ENCODE results near the gene GRIK3.
"Not testable (repeated sequence)": the region's sequence is repeated elsewhere in the genome, so short reads cannot be mapped to it uniquely, and the experiment has no call there.

Gene GRIK3

GRCh38 chr1:36909946-36910725 is 124.2 kb downstream of the GRIK3 start:
- no peak for DNase-seq (ENCODE audit: low read depth in 3 of 3)

- not testable (repeated sequence) for DNase-seq (ENCODE audit: low read depth in 3 of 3)
Measured at GRCh38 chr1:36909359-36909758, 125.0 kb downstream of the GRIK3 start.

- no peak for DNase-seq (ENCODE audit: low read depth in 3 of 3)
Measured at GRCh38 chr1:36908096-36908495, 126.2 kb downstream of the GRIK3 start.

- no peak for DNase-seq (ENCODE audit: low read depth in 3 of 3)
Measured at GRCh38 chr1:36906555-36906954, 127.8 kb downstream of the GRIK3 start.

GRCh38 chr1:36905941-36906340 is 128.4 kb downstream of the GRIK3 start:
- DNase-seq (ENCODE audit: low read depth in 3 of 3): no peak

- no peak for DNase-seq (ENCODE audit: low read depth in 3 of 3)
Measured at GRCh38 chr1:36900128-36900527, 134.2 kb downstream of the GRIK3 start.

- DNase-seq (ENCODE audit: low read depth in 3 of 3): not testable (repeated sequence)
Measured at GRCh38 chr1:36897813-36898212, 136.5 kb downstream of the GRIK3 start.

GRCh38 chr1:36894824-36895223 is 139.5 kb downstream of the GRIK3 start:
- DNase-seq (ENCODE audit: low read depth in 3 of 3): no peak

GRCh38 chr1:36890776-36891175 is 143.5 kb downstream of the GRIK3 start:
- DNase-seq (ENCODE audit: low read depth in 3 of 3): no peak

- DNase-seq (ENCODE audit: low read depth in 3 of 3): no peak
Measured at GRCh38 chr1:36889478-36890226, 144.7 kb downstream of the GRIK3 start.

- DNase-seq (ENCODE audit: low read depth in 3 of 3): no peak
Measured at GRCh38 chr1:36888811-36889477, 145.4 kb downstream of the GRIK3 start.

- DNase-seq (ENCODE audit: low read depth in 3 of 3): no peak
Measured at GRCh38 chr1:36885540-36886357, 148.6 kb downstream of the GRIK3 start.

GRCh38 chr1:36884801-36885200 is 149.5 kb downstream of the GRIK3 start:
- DNase-seq (ENCODE audit: low read depth in 3 of 3): no peak

- DNase-seq (ENCODE audit: low read depth in 3 of 3): no peak
Measured at GRCh38 chr1:36884029-36884701, 150.2 kb downstream of the GRIK3 start.

- no peak for DNase-seq (ENCODE audit: low read depth in 3 of 3)
Measured at GRCh38 chr1:36883315-36883949, 150.9 kb downstream of the GRIK3 start.

- DNase-seq (ENCODE audit: low read depth in 3 of 3): no peak
Measured at GRCh38 chr1:36882536-36883285, 151.6 kb downstream of the GRIK3 start.

GRCh38 chr1:36881541-36881940 is 152.8 kb downstream of the GRIK3 start:
- DNase-seq (ENCODE audit: low read depth in 3 of 3): no peak

GRCh38 chr1:36881068-36881405 is 153.3 kb downstream of the GRIK3 start:
- DNase-seq (ENCODE audit: low read depth in 3 of 3): no peak

- DNase-seq (ENCODE audit: low read depth in 3 of 3): no peak
Measured at GRCh38 chr1:36880155-36881067, 153.9 kb downstream of the GRIK3 start.

Measured in stimulated activated CD4-positive, alpha-beta T cell treated with anti-CD3 and anti-CD28 coated beads, TNF-alpha, amount 100 ng/mL, for 48 hours (primary cell).